T-helper 17 cell (primary cell): ENCODE measurements around the gene SIKE1. TPM values are rescaled to one million over a fixed set of nuclear protein-coding genes. Genes with fewer than 3 reads are reported as not detected.

Experiments used
- ATAC-seq: fragments of 150-1000 bp; cut with Tn5 transposase; 2 replicates; pipeline ENCODE4 v1.10.0; 2021; ENCODE audit warnings: mild to moderate bottlenecking, moderate library complexity
- DNase-seq, 3 donors: peaks; one replicate each; pipeline versions ENCODE4 v3.0.0 to v3.0.0-alpha.2; 2020 to 2021
- H3K9me3 ChIP-seq: one replicate; pipeline ENCODE4 v1.7.0; 2013; ENCODE audit warnings: low read length, mild to moderate bottlenecking; ENCODE audit not compliant: control insufficient read depth, poor library complexity, severe bottlenecking
- H3K27ac Mint-ChIP-seq: one replicate; pipeline ENCODE4 v1.8.0; 2022; ENCODE audit warnings: mild to moderate bottlenecking, moderate library complexity, mixed read lengths
- H3K27me3 Mint-ChIP-seq: one replicate; pipeline ENCODE4 v1.8.0; 2022; ENCODE audit warnings: mixed read lengths
- H3K36me3 Mint-ChIP-seq: one replicate; pipeline ENCODE4 v1.8.0; 2022; ENCODE audit warnings: low read depth, mixed read lengths
- H3K4me1 Mint-ChIP-seq: one replicate; pipeline ENCODE4 v1.8.0; 2022; ENCODE audit warnings: mild to moderate bottlenecking, mixed read lengths
- H3K4me3 Mint-ChIP-seq: one replicate; pipeline ENCODE4 v1.8.0; 2022; ENCODE audit warnings: mild to moderate bottlenecking, moderate library complexity, mixed read lengths
- total RNA-seq, 4 donors: library from RNA in 2 of 4; stranded (reverse) in 2 of 4; gene quantifications; one replicate each; pipeline ENCODE4 v1.2.3 and lab custom pipeline; 2022 to 2026

SIKE1 gene
- total RNA-seq, 2 donors from 2014 or later: 41.5 to 50.9 TPM

DNA sequence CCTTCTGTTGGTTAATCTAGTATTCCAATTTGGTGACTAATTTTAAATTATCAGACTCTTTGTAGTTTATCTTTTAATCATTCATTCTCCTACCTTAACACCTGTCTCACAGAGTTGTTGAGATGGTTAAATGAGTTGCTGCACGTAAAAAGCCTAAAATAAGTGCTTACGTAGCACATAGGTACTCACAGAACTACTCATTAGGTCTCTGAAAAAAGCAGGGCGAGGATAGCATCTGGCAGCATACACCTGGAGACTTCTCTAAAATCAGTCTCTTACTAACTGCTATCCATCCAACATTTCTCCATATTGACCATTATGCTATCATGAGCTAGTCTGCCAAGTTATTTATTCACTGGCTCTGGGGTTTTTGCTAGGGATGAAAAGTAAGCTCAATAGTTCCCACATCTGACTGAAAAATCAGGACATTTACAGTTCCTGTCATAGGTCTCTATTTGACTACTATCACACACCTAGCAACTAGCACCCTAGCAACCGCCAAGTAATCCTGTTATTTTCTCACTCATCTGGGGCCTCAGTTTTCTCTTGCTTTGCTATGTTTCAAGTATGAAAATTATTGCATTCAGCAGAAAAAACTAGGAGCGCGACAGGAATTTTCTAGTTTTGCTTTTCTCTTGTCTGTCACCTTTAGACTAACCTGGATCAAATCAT, 33.9 kb downstream of the SIKE1 start:
- H3K4me3 Mint-ChIP-seq: peak overlapping the region; percentile 63
- ATAC-seq: peak; percentile 22
- peak overlapping the region; percentile 82 for H3K27ac Mint-ChIP-seq

DNA sequence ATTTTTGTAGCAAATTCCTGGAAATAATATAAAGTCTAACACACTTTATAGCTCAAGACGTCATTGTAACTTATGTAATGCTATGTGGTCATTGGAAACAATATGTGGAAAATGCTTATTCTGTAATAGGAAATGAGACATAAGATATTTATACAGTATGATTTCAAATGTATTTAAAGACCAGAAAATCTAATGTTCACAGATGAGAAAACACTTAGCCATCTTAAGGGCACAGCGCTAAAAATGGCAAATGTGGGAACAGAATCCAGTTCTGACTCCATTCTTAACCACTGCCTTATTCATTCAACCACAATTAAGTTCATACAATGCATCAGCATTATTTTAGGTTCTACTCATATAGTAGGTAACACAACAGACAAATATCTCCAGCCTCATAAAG, 35.2 kb downstream of the SIKE1 start:
- ATAC-seq: peak; percentile 30

More for the DNA sequence above, 33.9 kb downstream of the SIKE1 start:
- no peak for DNase-seq
- Mint-ChIP-seq H3K36me3 (peaks cover 14% of the 10 kb centered on the region), H3K27me3 (no peaks in the 10 kb centered on the region), H3K4me1 (peaks cover 62% of the 10 kb centered on the region)
- H3K9me3 ChIP-seq: no peaks in the 10 kb centered on the region

DNA sequence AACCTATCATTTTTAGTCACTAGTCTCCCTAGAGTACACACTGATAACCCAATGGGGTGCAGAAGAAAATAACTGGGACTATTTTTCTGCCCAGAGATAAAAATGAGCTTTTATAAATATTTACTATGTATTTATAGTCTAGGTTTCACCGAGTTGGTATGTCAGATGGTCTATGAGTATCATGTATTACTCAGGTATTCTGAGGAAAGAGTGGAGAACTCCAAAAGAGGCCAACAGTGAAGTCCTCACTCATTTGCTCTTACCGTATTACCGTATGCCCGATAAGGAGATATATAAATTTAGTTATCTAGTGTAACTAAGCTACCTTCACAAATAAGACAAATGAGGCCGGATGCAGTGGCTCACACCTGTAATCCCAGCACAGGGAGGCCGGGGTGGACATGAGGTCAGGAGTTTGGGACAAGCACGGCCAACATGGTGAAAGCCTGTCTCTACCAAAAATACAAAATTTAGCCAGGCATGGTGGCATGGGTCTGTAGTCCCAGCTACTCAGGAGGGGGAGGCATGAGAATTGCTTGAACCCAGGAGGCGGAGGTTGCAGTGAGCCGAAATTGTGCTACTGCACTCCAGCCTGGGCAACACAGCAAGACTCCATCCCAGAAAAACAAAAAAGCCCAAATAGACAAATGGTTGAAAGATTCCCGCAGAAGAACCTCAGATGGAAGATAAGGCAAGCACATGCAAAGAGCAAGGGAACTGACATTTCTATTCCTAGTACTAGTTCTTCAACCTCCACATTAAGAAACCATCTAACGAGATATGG, 38.3 kb downstream of the SIKE1 start:
- peaks cover 36% of the 10 kb centered on the region for H3K4me1 Mint-ChIP-seq
- peak overlapping the region; percentile 90 for H3K27ac Mint-ChIP-seq
- no peaks in the 10 kb centered on the region for H3K27me3 Mint-ChIP-seq
- DNase-seq (no peak), ATAC-seq (no peak)
- no peaks in the 10 kb centered on the region for H3K9me3 ChIP-seq
- peak overlapping the region; percentile 72 for H3K4me3 Mint-ChIP-seq
- peaks cover 3% of the 10 kb centered on the region for H3K36me3 Mint-ChIP-seq

More for the DNA sequence above, 35.2 kb downstream of the SIKE1 start:
- Mint-ChIP-seq H3K4me3 (no peak overlapping the region), H3K27me3 (no peaks in the 10 kb centered on the region), H3K27ac (peak overlapping the region; percentile 82), H3K36me3 (peaks cover 15% of the 10 kb centered on the region), H3K4me1 (peaks cover 57% of the 10 kb centered on the region)
- no peak for DNase-seq
- H3K9me3 ChIP-seq: no peaks in the 10 kb centered on the region

DNA sequence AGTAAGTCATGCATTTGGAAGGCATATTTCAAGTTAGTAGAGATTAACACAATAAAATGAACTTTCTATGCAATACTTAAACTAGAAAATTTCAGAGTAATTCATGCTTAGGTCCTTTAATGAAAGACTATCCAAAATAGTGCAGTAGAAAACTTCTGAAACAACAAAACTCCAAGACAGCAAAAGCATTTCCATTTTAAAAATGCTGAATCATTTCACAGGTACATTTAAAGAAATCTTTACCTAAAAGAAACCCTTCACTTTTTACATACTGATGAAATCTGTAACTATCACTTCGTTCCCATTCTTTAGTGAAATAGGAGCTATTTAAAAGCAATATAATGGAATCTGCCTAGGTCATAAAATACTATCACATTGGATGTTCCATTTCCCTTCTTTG, 40.2 kb downstream of the SIKE1 start:
- Mint-ChIP-seq H3K4me3 (no peak overlapping the region), H3K27me3 (no peaks in the 10 kb centered on the region), H3K36me3 (peaks cover 12% of the 10 kb centered on the region), H3K27ac (peak overlapping the region; percentile 90), H3K4me1 (peaks cover 32% of the 10 kb centered on the region)
- no peak for ATAC-seq
- H3K9me3 ChIP-seq: no peaks in the 10 kb centered on the region
- DNase-seq: no peak

DNA sequence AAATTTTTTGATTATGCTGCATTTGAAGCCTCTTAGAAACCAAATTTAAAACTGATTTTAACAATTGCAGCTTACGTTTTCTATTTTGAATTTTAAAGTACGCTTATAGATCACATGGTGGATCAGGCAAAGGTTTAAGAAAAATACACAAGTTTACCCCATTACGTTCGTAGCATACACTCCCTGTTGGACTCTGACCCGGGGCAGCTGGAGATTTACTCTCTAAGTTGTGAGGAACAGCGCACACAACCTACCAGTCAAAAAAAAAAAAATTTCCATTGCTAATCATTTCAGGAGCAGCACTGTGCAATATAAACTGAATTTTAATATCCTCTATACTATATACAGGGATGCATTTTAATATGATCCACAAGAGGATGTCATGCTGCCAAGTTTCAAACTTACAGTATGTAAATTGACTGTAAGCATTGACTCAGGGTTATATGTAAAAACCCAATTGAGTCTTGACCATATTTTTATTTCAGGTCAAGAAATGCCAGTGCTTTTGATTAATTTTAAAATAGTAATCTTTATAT, 43.1 kb downstream of the SIKE1 start:
- Mint-ChIP-seq H3K4me3 (no peak overlapping the region), H3K36me3 (peaks cover 12% of the 10 kb centered on the region), H3K4me1 (peaks cover 22% of the 10 kb centered on the region), H3K27ac (peak overlapping the region; percentile 67), H3K27me3 (no peaks in the 10 kb centered on the region)
- ATAC-seq: no peak
- H3K9me3 ChIP-seq: no peaks in the 10 kb centered on the region
- no peak for DNase-seq

DNA sequence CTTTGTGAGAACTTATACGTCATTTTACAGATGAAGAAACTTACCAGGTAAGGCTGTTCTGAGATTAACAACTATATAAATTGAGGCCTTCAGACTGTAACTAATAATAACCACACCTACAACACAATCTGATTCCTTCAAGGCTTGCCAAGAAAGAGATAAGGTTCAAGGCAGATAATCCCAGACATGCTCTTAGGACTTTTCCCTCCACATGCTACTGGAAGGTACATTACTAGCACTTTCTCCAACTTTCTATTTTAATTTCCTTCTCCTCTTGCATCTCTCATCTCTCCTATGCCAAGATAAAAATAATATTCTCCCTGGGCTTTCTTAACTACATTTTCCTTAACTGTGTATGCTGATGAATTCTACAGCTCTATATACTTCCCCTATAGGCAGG, 45.0 kb downstream of the SIKE1 start:
- peaks cover 11% of the 10 kb centered on the region for H3K4me1 Mint-ChIP-seq
- H3K36me3 Mint-ChIP-seq: peaks cover 9% of the 10 kb centered on the region
- no peaks in the 10 kb centered on the region for H3K27me3 Mint-ChIP-seq
- H3K9me3 ChIP-seq: no peaks in the 10 kb centered on the region
- H3K27ac Mint-ChIP-seq: peak overlapping the region; percentile 67
- ATAC-seq: no peak
- no peak for DNase-seq
- no peak overlapping the region for H3K4me3 Mint-ChIP-seq

DNA sequence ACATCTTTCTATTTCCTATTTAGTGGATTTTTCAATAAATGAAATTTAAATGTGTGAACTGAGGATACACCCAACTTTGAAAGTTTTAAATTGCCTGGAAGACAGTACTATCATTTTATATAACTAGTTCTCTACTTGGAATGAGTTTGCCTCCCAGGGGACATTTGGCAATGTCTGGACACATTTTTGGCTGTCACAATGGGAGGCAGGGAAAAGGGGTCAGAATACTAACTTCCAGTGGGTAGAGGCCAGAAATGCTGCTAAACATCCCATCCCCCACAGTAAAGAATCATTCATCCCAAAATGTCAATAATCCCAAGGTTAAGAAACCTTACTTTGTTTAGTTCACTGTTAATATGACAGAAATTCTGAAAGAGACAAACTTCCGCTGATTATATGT, 50.7 kb downstream of the SIKE1 start:
- Mint-ChIP-seq H3K4me1 (peaks cover 6% of the 10 kb centered on the region), H3K36me3 (peaks cover 8% of the 10 kb centered on the region), H3K27me3 (no peaks in the 10 kb centered on the region), H3K27ac (peak overlapping the region; percentile 67), H3K4me3 (no peak overlapping the region)
- H3K9me3 ChIP-seq: no peaks in the 10 kb centered on the region
- ATAC-seq (no peak), DNase-seq (no peak)

DNA sequence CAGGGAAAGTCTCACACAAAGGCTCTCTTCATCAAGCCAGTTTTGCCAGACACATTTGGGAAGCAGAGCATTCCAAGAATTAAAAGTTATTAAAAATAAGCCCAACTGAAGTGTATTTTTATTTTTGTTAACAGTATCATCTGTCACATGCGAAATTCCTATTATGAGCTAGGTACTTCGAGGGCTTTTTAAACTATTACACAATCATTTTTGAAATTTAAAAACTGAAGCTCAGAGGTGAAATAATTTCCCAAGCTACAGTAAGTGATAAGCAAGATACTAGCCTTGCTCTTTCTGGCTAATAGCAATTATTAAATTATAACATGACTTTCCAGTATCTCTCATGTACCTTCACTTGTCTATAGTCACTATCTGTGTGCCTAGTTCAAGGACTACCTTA, 51.9 kb downstream of the SIKE1 start:
- no peaks in the 10 kb centered on the region for H3K9me3 ChIP-seq
- Mint-ChIP-seq H3K27me3 (no peaks in the 10 kb centered on the region), H3K36me3 (peaks cover 10% of the 10 kb centered on the region), H3K4me1 (peaks cover 6% of the 10 kb centered on the region), H3K27ac (peak overlapping the region; percentile 67), H3K4me3 (no peak overlapping the region)
- ATAC-seq (no peak), DNase-seq (no peak)

DNA sequence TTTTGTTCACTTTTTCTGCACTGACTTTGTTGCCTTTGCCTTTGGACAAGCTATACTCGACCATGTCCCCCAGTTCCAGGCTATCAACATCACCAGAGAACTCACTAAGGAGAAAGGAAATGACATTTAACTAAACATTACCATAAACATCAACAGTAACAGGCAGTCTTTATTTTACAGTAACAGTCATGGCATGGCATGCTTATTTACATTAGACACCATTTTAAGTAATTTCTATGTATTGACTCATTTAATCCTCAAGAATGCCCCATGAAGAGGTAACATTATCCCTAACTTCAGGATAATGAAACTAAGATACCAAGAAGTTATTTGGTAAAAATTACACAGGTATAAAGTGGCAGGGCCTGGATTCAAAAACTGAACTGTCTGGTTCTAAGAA, 55.3 kb downstream of the SIKE1 start:
- Mint-ChIP-seq H3K27me3 (no peaks in the 10 kb centered on the region), H3K36me3 (peaks cover 13% of the 10 kb centered on the region), H3K4me3 (no peak overlapping the region), H3K4me1 (peaks cover 8% of the 10 kb centered on the region), H3K27ac (peak overlapping the region; percentile 88)
- ATAC-seq (no peak), DNase-seq (no peak)
- no peaks in the 10 kb centered on the region for H3K9me3 ChIP-seq

DNA sequence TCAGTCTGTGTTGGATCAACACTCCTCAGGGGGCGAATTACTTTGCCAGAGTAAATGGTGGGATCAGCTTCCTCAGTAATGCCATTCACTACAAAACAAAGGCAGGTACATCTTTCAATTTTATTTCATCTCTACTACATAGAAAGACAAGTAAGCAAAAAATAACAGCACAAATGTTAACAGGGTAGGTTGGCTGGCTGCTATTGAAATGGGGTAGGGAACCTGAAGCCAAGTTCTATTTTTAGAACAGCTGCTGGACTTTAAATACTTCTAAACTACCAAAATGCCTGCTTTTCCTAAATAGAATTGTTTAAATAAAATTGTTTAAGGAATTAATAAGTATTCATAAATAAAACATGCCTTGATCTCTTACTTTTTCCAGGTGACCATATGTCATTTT, 56.6 kb downstream of the SIKE1 start:
- peaks cover 13% of the 10 kb centered on the region for H3K36me3 Mint-ChIP-seq
- H3K9me3 ChIP-seq: no peaks in the 10 kb centered on the region
- no peak for ATAC-seq
- H3K4me1 Mint-ChIP-seq: peaks cover 8% of the 10 kb centered on the region
- DNase-seq: no peak
- H3K27me3 Mint-ChIP-seq: no peaks in the 10 kb centered on the region
- peak overlapping the region; percentile 43 for H3K4me3 Mint-ChIP-seq
- H3K27ac Mint-ChIP-seq: peak overlapping the region; percentile 88

DNA sequence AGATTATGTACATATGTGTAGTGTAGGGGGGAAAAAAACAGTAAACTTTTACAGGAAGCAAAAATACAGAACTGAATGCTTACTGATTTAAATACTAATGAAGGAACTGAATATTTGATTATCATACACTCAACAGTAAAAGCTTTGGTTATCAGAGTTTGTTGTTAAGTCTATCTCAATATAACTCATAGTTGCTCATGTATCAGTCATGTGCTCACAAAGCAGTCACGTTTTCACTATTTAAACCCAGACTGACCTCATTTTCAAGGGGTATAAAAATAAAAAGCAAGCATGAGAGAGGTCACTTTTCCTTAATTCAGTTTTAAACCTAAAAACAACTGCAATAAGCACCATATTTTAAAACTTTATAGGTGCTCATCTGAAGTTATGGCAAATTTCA, 57.0 kb downstream of the SIKE1 start:
- no peak for ATAC-seq

DNA sequence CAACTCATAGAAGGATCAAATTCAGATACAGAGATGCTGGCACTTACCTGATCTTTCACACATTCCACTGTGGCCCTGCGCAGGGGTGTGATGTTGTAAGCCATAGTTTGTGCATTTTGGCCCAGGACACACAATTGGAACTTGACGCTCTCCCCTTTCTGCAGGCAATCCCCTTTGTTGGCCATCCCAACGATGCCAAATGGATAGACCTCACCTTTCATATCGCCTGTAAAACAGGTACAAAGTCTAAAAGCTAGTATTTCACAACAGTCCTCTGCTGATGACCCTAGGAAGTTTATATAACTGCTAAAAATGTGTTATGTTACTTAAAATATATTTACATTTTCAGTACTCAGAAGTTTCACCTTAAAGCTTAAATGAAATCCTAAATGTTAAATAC, 60.0 kb downstream of the SIKE1 start:
- ATAC-seq (no peak), DNase-seq (no peak)
- Mint-ChIP-seq H3K4me1 (peaks cover 20% of the 10 kb centered on the region), H3K4me3 (peak overlapping the region; percentile 7), H3K27me3 (no peaks in the 10 kb centered on the region), H3K27ac (peak overlapping the region; percentile 6), H3K36me3 (peaks cover 8% of the 10 kb centered on the region)
- no peaks in the 10 kb centered on the region for H3K9me3 ChIP-seq

More for the DNA sequence above, 57.0 kb downstream of the SIKE1 start:
- H3K9me3 ChIP-seq: no peaks in the 10 kb centered on the region
- no peak for DNase-seq
- peak overlapping the region; percentile 70 for H3K27ac Mint-ChIP-seq
- peaks cover 8% of the 10 kb centered on the region for H3K4me1 Mint-ChIP-seq
- H3K4me3 Mint-ChIP-seq: peak overlapping the region; percentile 41
- no peaks in the 10 kb centered on the region for H3K27me3 Mint-ChIP-seq
- peaks cover 10% of the 10 kb centered on the region for H3K36me3 Mint-ChIP-seq
